HCT116 (cell line): ENCODE results near the gene TMEM214. TPM values are rescaled to one million over a fixed set of nuclear protein-coding genes. Genes with fewer than 3 reads are reported as not detected.

Source experiments
- ATAC-seq: fragments of 200-7000 bp; cut with Tn5 transposase; 2 replicates; pipeline ENCODE4 v1.9.1; 2020; ENCODE audit warnings: mild to moderate bottlenecking, moderate library complexity
- BruUV-seq: library from RNA; stranded (reverse); fragments of 400-500 nt; replicated peaks from 2 replicates; lab custom pipeline; 2021; lab: Mats Ljungman, UMichigan
- CTCF ChIA-PET: fragments of 300-600 bp; sonication (Branson Sonifier 250); formaldehyde crosslinking; loops from one replicate; lab custom pipeline; 2021; ENCODE audit warnings: antibody characterized with exemption; lab: Charles Lee
- POLR2A ChIA-PET: fragments of 300-600, 350-600 bp; sonication (Branson Sonifier 250); formaldehyde crosslinking; loops from one replicate; lab custom pipeline; 2021; ENCODE audit warnings: antibody characterized with exemption; lab: Charles Lee
- RAD21 ChIA-PET, 2 experiments: fragments of 300-600 bp; sonication (Branson Sonifier 250); formaldehyde crosslinking; loops; one replicate each; lab custom pipeline; 2023; ENCODE audit warnings: low total read pairs in 2 of 2; ENCODE audit not compliant: uncharacterized antibody in 2 of 2, unreplicated experiment in 2 of 2, low non-redundant PET in 1 of 2; lab: Charles Lee
- DNase-seq: peaks from one replicate; pipeline ENCODE4 v3.0.0-alpha.2; 2010; ENCODE audit warnings: low read depth, low spot score
- H2AFZ ChIP-seq: fragments of 200-600 bp; shearing (Covaris generic), sonication (generic); 2 replicates; pipeline ENCODE4 v1.6.1; 2017; ENCODE audit warnings: low read depth, mixed run types, mixed read lengths, antibody characterized with exemption, low read length; ENCODE audit not compliant: poor library complexity, severe bottlenecking
- H3K27ac ChIP-seq: 2 replicates; pipeline ENCODE4 v1.5.1; 2012; ENCODE audit warnings: low read depth, low read length
- H3K27me3 ChIP-seq: fragments of 200-600 bp; sonication (generic); 2 replicates; pipeline ENCODE4 v1.6.1; 2016; ENCODE audit warnings: mixed run types, low read length, mixed read lengths; ENCODE audit not compliant: insufficient read depth
- H3K36me3 ChIP-seq, 2 experiments: fragments of 200-500 bp in 1 of 2; fragments of 200-600 bp in 1 of 2; sonication (Bioruptor generic) in 1 of 2; sonication (generic) in 1 of 2; 2 replicates each; pipeline versions ENCODE4 v1.5.1 to v1.6.1; 2014 to 2016; ENCODE audit warnings: low read length in 2 of 2, inconsistent platforms in 1 of 2, mixed read lengths in 1 of 2, mixed run types in 1 of 2; ENCODE audit not compliant: insufficient read depth in 2 of 2, control insufficient read depth in 1 of 2
- H3K4me1 ChIP-seq, 2 experiments: fragments of 200-600 bp in 1 of 2; sonication (generic) in 1 of 2; 2 replicates each; pipeline versions ENCODE4 v1.5.1 to v1.6.1; 2012 to 2017; ENCODE audit warnings: low read length in 2 of 2, inconsistent platforms in 1 of 2, mild to moderate bottlenecking in 1 of 2, mixed read lengths in 1 of 2, mixed run types in 1 of 2, moderate library complexity in 1 of 2; ENCODE audit not compliant: insufficient read depth in 2 of 2, control insufficient read depth in 1 of 2
- H3K4me2 ChIP-seq: fragments of 200-600 bp; sonication (generic); 2 replicates; pipeline ENCODE4 v1.6.1; 2017; ENCODE audit warnings: mixed run types, low read length, mixed read lengths
- H3K4me3 ChIP-seq, 2 experiments: fragments of 200-600 bp in 1 of 2; sonication (generic) in 1 of 2; replicated peaks in 1 of 2; 2 replicates each; pipeline ENCODE4 v1.5.1; 2011 to 2016; ENCODE audit warnings: low read length in 2 of 2, control low read depth in 1 of 2, low read depth in 1 of 2, mild to moderate bottlenecking in 1 of 2, mixed read lengths in 1 of 2, mixed run types in 1 of 2
- H3K79me2 ChIP-seq: fragments of 200-600 bp; sonication (generic); 2 replicates; pipeline ENCODE4 v1.6.1; 2017; ENCODE audit warnings: mild to moderate bottlenecking, mixed run types, low read length, moderate library complexity, mixed read lengths; ENCODE audit not compliant: insufficient read depth
- H3K9ac ChIP-seq: fragments of 200-600 bp; sonication (generic); 2 replicates; pipeline ENCODE4 v1.6.1; 2016; ENCODE audit warnings: low read length, mixed read lengths
- H3K9me2 ChIP-seq: fragments of 200-600 bp; sonication (generic), shearing (Covaris generic); 2 replicates; pipeline ENCODE4 v1.6.1; 2017; ENCODE audit warnings: mixed run types, mild to moderate bottlenecking, moderate library complexity; ENCODE audit not compliant: insufficient read depth
- H3K9me3 ChIP-seq, 2 experiments: fragments of 200-500 bp in 1 of 2; fragments of 200-600 bp in 1 of 2; sonication (Bioruptor generic) in 1 of 2; sonication (generic) in 1 of 2; 2 replicates each; pipeline ENCODE4 v1.6.1; 2014 to 2017; ENCODE audit warnings: low read length in 2 of 2, mixed read lengths in 2 of 2, inconsistent platforms in 1 of 2, low read depth in 1 of 2, mild to moderate bottlenecking in 1 of 2, mixed run types in 1 of 2, moderate library complexity in 1 of 2; ENCODE audit not compliant: control insufficient read depth in 1 of 2, insufficient read depth in 1 of 2
- H4K20me1 ChIP-seq: fragments of 200-600 bp; sonication (generic), shearing (Covaris generic); 2 replicates; pipeline ENCODE4 v1.6.1; 2017; ENCODE audit warnings: mixed run types, mild to moderate bottlenecking, moderate library complexity; ENCODE audit not compliant: insufficient read depth
- CBX3 ChIP-seq: IDR thresholded peaks from 2 replicates; pipeline ENCODE4 v1.6.1; 2012; ENCODE audit warnings: low read depth
- CTCF ChIP-seq, 3 experiments: fragments of 200-600 bp in 1 of 3; sonication (generic) in 1 of 3; IDR thresholded peaks in 2 of 3; conservative IDR thresholded peaks in 1 of 3; 2 replicates each; pipeline ENCODE4 v1.5.1; 2012 to 2017; ENCODE audit warnings: low read depth in 2 of 3, low read length in 2 of 3, antibody characterized with exemption in 1 of 3, borderline replicate concordance in 1 of 3, control low read depth in 1 of 3, mild to moderate bottlenecking in 1 of 3, mixed read lengths in 1 of 3, mixed run types in 1 of 3, moderate library complexity in 1 of 3; ENCODE audit not compliant: insufficient read depth in 1 of 3
- EGR1 ChIP-seq: IDR thresholded peaks from 2 replicates; pipeline ENCODE4 v1.6.1; 2012; ENCODE audit warnings: low read depth
- ELF1 ChIP-seq: IDR thresholded peaks from 2 replicates; pipeline ENCODE4 v1.6.1; 2012; ENCODE audit warnings: low read depth, borderline replicate concordance
- EZH2phosphoT487 ChIP-seq: fragments of 200-600 bp; IDR thresholded peaks from 2 replicates; pipeline ENCODE4 v1.6.1; 2018; ENCODE audit warnings: antibody characterized with exemption, borderline replicate concordance
- JUND ChIP-seq: IDR thresholded peaks from 2 replicates; pipeline ENCODE4 v1.6.1; 2012
- POLR2A ChIP-seq: IDR thresholded peaks from 2 replicates; pipeline ENCODE4 v1.7.0; 2011; ENCODE audit warnings: borderline replicate concordance; ENCODE audit not compliant: insufficient read depth, insufficient read length; ENCODE audit errors: extremely low read depth
- POLR2AphosphoS5 ChIP-seq: IDR thresholded peaks from 2 replicates; pipeline ENCODE4 v1.6.1; 2011; ENCODE audit warnings: mild to moderate bottlenecking, low read depth, low read length, moderate library complexity
- RAD21 ChIP-seq: IDR thresholded peaks from 2 replicates; pipeline ENCODE4 v1.6.1; 2012; ENCODE audit warnings: low read depth, mild to moderate bottlenecking
- SIN3A ChIP-seq: IDR thresholded peaks from 2 replicates; pipeline ENCODE4 v1.6.1; 2012; ENCODE audit warnings: low read depth
- YY1 ChIP-seq: IDR thresholded peaks from 2 replicates; pipeline ENCODE4 v1.6.1; 2011; ENCODE audit warnings: low read length, low read depth, moderate library complexity, mild to moderate bottlenecking; ENCODE audit not compliant: insufficient replicate concordance; ENCODE audit errors: extremely low read depth
- ZNF274 ChIP-seq: fragments of 200-500 bp; sonication (Bioruptor generic); IDR thresholded peaks from 2 replicates; pipeline ENCODE4 v1.6.1; 2014; ENCODE audit warnings: mild to moderate bottlenecking, low read depth, low read length, inconsistent platforms
- intact Hi-C: fragments of 100-400 bp; cut with micrococcal nuclease; formaldehyde crosslinking; loops from 2 replicates; pipeline ENCODE4 v1.10.0; 2022
- total RNA-seq: library from RNA; stranded (reverse); gene quantifications from one replicate; pipeline ENCODE4 v1.2.1, GENCODE V29; 2021; ENCODE audit not compliant: unreplicated experiment
- TF ChIP-seq, protein P1 (sequence below): IDR thresholded peaks from 2 replicates; pipeline ENCODE4 v1.6.1; 2012; ENCODE audit warnings: low read depth

Gene TMEM214
- total RNA-seq, 1 experiment from 2014 or later = 69.8 TPM

- no peak for TF ChIP-seq CBX3
Measured at GRCh38 chr2:26994983-26995382, 37.8 kb upstream of the TMEM214 start (continued).

DNA sequence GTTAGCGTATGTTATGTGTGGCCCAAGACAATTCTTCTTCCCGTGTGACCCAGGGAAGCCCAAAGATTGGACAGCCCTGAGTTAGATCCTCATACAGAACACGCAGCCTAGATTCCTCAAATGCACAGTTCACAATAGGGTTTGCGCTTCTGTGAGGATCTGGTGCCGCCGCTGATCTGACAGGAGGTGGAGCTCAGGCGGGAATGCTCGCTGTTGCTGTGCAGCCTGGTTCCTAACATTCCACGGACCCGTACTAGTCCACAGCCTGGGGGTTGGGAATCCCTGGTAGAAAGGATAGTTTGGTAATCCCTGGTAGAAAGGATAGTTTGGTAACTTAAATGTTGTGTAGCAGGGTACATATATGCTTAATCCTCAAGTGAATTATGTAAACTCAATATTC, 35.4 kb upstream of the TMEM214 start:
- CTCF ChIA-PET = no interaction called here
- no peak overlapping the region for H3K27ac ChIP-seq
- no peak overlapping the region for H2AFZ ChIP-seq
- no peak overlapping the region for H3K4me3 ChIP-seq
- RAD21 ChIA-PET = no interaction called here
- H3K79me2 ChIP-seq = no peaks in the 10 kb centered on the region
- no peak overlapping the region for H3K4me2 ChIP-seq
- peaks cover 0 to 6% of the 10 kb centered on the region in 2 experiments; a peak in 2 of 4 replicates for H3K4me1 ChIP-seq
- no peaks in the 10 kb centered on the region for H4K20me1 ChIP-seq
- no peaks in the 10 kb centered on the region for H3K9me2 ChIP-seq
- POLR2A ChIA-PET = no interaction called here
- no peak for TF ChIP-seq YY1
- TF ChIP-seq POLR2AphosphoS5 = no peak
- no peak for TF ChIP-seq SIN3A
- no peak for TF ChIP-seq EZH2phosphoT487
- TF ChIP-seq, protein P1, sequence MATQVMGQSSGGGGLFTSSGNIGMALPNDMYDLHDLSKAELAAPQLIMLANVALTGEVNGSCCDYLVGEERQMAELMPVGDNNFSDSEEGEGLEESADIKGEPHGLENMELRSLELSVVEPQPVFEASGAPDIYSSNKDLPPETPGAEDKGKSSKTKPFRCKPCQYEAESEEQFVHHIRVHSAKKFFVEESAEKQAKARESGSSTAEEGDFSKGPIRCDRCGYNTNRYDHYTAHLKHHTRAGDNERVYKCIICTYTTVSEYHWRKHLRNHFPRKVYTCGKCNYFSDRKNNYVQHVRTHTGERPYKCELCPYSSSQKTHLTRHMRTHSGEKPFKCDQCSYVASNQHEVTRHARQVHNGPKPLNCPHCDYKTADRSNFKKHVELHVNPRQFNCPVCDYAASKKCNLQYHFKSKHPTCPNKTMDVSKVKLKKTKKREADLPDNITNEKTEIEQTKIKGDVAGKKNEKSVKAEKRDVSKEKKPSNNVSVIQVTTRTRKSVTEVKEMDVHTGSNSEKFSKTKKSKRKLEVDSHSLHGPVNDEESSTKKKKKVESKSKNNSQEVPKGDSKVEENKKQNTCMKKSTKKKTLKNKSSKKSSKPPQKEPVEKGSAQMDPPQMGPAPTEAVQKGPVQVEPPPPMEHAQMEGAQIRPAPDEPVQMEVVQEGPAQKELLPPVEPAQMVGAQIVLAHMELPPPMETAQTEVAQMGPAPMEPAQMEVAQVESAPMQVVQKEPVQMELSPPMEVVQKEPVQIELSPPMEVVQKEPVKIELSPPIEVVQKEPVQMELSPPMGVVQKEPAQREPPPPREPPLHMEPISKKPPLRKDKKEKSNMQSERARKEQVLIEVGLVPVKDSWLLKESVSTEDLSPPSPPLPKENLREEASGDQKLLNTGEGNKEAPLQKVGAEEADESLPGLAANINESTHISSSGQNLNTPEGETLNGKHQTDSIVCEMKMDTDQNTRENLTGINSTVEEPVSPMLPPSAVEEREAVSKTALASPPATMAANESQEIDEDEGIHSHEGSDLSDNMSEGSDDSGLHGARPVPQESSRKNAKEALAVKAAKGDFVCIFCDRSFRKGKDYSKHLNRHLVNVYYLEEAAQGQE = no peak
- no peak for TF ChIP-seq POLR2A
- TF ChIP-seq ZNF274 = no peak
- no peak for TF ChIP-seq EGR1
- TF ChIP-seq CBX3 = no peak
- no peak for TF ChIP-seq ELF1
- no peak for TF ChIP-seq CTCF (IDR thresholded peaks at IDR 0.05 in 2 of 3, conservative IDR thresholded peaks at IDR 0.05 in 1 of 3; ENCODE audit: borderline replicate concordance in 1 of 3, insufficient read depth in 1 of 3, low read depth in 2 of 3, low read length in 2 of 3)
- no peak for TF ChIP-seq JUND
- no peak for TF ChIP-seq RAD21
- H3K27me3 ChIP-seq = no peaks in the 10 kb centered on the region
- H3K36me3 ChIP-seq = no peaks in the 10 kb centered on the region
- no TSS peak for BruUV-seq
- DNase-seq (no peak), ATAC-seq (no peak)
- H3K9me3 ChIP-seq = no peaks in the 10 kb centered on the region
- intact Hi-C loops = no loop called here
- no peak overlapping the region for H3K9ac ChIP-seq
